IMR-90 (cell line): ENCODE measurements around the gene TGM1. TPM values are rescaled to one million over a fixed set of nuclear protein-coding genes. Genes with fewer than 3 reads are reported as not detected.

Experiments used
- ATAC-seq: fragments of 200-7000 bp; cut with Tn5 transposase; 2 replicates; pipeline ENCODE4 v1.9.1; 2020; ENCODE audit warnings: low read depth, mild to moderate bottlenecking, moderate library complexity
- BruUV-seq: library from RNA; stranded (reverse); fragments of 400-500 nt; replicated peaks from 2 replicates; lab custom pipeline; 2021; lab: Mats Ljungman, UMichigan
- CTCF ChIA-PET: fragments of 300-600 bp; formaldehyde crosslinking; extraction: SDS; loops from one replicate; lab custom pipeline; 2021; ENCODE audit warnings: antibody characterized with exemption; lab: Yijun Ruan, JAX
- POLR2A ChIA-PET: fragments of 300-600 bp; sonication (Branson Sonifier 250); formaldehyde crosslinking; loops from one replicate; lab custom pipeline; 2022; ENCODE audit warnings: antibody characterized with exemption; ENCODE audit not compliant: unreplicated experiment; lab: Charles Lee
- DNase-seq: peaks from one replicate; pipeline ENCODE4 v3.0.0; 2013
- H2AFZ ChIP-seq: replicated peaks from 2 replicates; pipeline ENCODE3; 2013; ENCODE audit warnings: low read length, mild to moderate bottlenecking; ENCODE audit not compliant: poor library complexity
- H2AK5ac ChIP-seq: 2 replicates; pipeline ENCODE4 v1.6.1; 2013; ENCODE audit warnings: low read depth, low read length, inconsistent platforms
- H2AK9ac ChIP-seq: replicated peaks from 2 replicates; pipeline ENCODE3; 2013; ENCODE audit warnings: mild to moderate bottlenecking, low read depth, low read length, moderate library complexity; ENCODE audit not compliant: poor library complexity
- H2BK120ac ChIP-seq: 2 replicates; pipeline ENCODE4 v1.6.1; 2013; ENCODE audit warnings: low read depth, low read length, inconsistent platforms
- H2BK15ac ChIP-seq: 3 replicates; pipeline ENCODE4 v1.6.1; 2013; ENCODE audit warnings: low read depth, low read length, inconsistent platforms
- H2BK20ac ChIP-seq: 2 replicates; pipeline ENCODE4 v1.6.1; 2013; ENCODE audit warnings: low read depth, mild to moderate bottlenecking, inconsistent platforms, low read length, moderate library complexity
- H2BK5ac ChIP-seq: 2 replicates; pipeline ENCODE4 v1.6.1; 2013; ENCODE audit warnings: mild to moderate bottlenecking, low read depth, low read length, inconsistent platforms; ENCODE audit not compliant: poor library complexity, severe bottlenecking
- H3K14ac ChIP-seq: replicated peaks from 2 replicates; pipeline ENCODE4 v1.6.1; 2013; ENCODE audit warnings: low read depth, low read length, inconsistent platforms
- H3K18ac ChIP-seq: 2 replicates; pipeline ENCODE4 v1.6.1; 2013; ENCODE audit warnings: low read depth, low read length, control low read depth
- H3K23ac ChIP-seq: 2 replicates; pipeline ENCODE4 v1.6.1; 2013; ENCODE audit warnings: low read depth, low read length, inconsistent platforms
- H3K27ac ChIP-seq: 2 replicates; pipeline ENCODE4 v1.5.1; 2013; ENCODE audit warnings: mild to moderate bottlenecking, control low read depth, low read length; ENCODE audit not compliant: insufficient read depth
- H3K27me3 ChIP-seq: 2 replicates; pipeline ENCODE4 v1.6.1; 2013; ENCODE audit warnings: low read length; ENCODE audit not compliant: control insufficient read depth, insufficient read depth
- H3K36me3 ChIP-seq: 2 replicates; pipeline ENCODE4 v1.6.1; 2013; ENCODE audit warnings: low read length, mixed read lengths; ENCODE audit not compliant: control insufficient read depth, insufficient read depth
- H3K4ac ChIP-seq: 2 replicates; pipeline ENCODE4 v1.6.1; 2013; ENCODE audit warnings: low read depth, low read length, inconsistent platforms
- H3K4me1 ChIP-seq: 2 replicates; pipeline ENCODE4 v1.6.1; 2013; ENCODE audit warnings: low read length, mixed read lengths; ENCODE audit not compliant: control insufficient read depth, insufficient read depth
- H3K4me2 ChIP-seq: 2 replicates; pipeline ENCODE4 v1.6.1; 2013; ENCODE audit warnings: low read depth, mild to moderate bottlenecking, control low read depth, low read length, moderate library complexity
- H3K4me3 ChIP-seq: 2 replicates; pipeline ENCODE4 v1.5.1; 2013; ENCODE audit warnings: low read depth, mild to moderate bottlenecking, control low read depth, low read length, moderate library complexity; ENCODE audit not compliant: insufficient read depth
- H3K56ac ChIP-seq: 2 replicates; pipeline ENCODE4 v1.6.1; 2013; ENCODE audit warnings: low read length, inconsistent platforms; ENCODE audit not compliant: insufficient read depth; ENCODE audit errors: extremely low read depth
- H3K79me1 ChIP-seq, 2 experiments: 2 replicates each; pipeline ENCODE4 v1.6.1; 2013; ENCODE audit warnings: low read length in 2 of 2, inconsistent platforms in 1 of 2, low read depth in 1 of 2
- H3K9ac ChIP-seq: 2 replicates; pipeline ENCODE4 v1.6.1; 2013; ENCODE audit warnings: low read depth, low read length, control low read depth
- H3K9me1 ChIP-seq: 2 replicates; pipeline ENCODE4 v1.6.1; 2013; ENCODE audit warnings: low read length, inconsistent platforms; ENCODE audit not compliant: insufficient read depth
- H3K9me3 ChIP-seq: 2 replicates; pipeline ENCODE4 v1.6.1; 2013; ENCODE audit warnings: low read length; ENCODE audit not compliant: control insufficient read depth, insufficient read depth
- H4K20me1 ChIP-seq: 2 replicates; pipeline ENCODE4 v1.6.1; 2013; ENCODE audit warnings: low read length, inconsistent platforms; ENCODE audit not compliant: insufficient read depth
- H4K5ac ChIP-seq: 2 replicates; pipeline ENCODE4 v1.6.1; 2013; ENCODE audit warnings: mild to moderate bottlenecking, low read depth, low read length, control low read depth
- H4K8ac ChIP-seq, 2 experiments: 2 replicates each; pipeline ENCODE4 v1.6.1; 2013; ENCODE audit warnings: low read depth in 2 of 2, low read length in 2 of 2, control low read depth in 1 of 2, inconsistent platforms in 1 of 2
- H4K91ac ChIP-seq: 2 replicates; pipeline ENCODE4 v1.6.1; 2013; ENCODE audit warnings: low read depth, low read length, inconsistent platforms; ENCODE audit not compliant: insufficient read depth
- BHLHE40 ChIP-seq: fragments of 150-350 bp; IDR thresholded peaks from 2 replicates; pipeline ENCODE4 v1.6.1; 2016; ENCODE audit warnings: mild to moderate bottlenecking, low read depth, low read length
- CHD1 ChIP-seq: IDR thresholded peaks from 2 replicates; pipeline ENCODE4 v1.6.1; 2012; ENCODE audit warnings: low read depth, low read length, improper control_type of control experiment
- CTCF ChIP-seq: conservative IDR thresholded peaks from 2 replicates; pipeline ENCODE4 v1.5.1; 2012; ENCODE audit warnings: mild to moderate bottlenecking, low read depth, low read length, improper control_type of control experiment
- ELK1 ChIP-seq: fragments of 150-350 bp; IDR thresholded peaks from 2 replicates; pipeline ENCODE4 v1.6.1; 2016; ENCODE audit warnings: low read depth, mild to moderate bottlenecking, low read length, moderate library complexity, borderline replicate concordance
- MAFK ChIP-seq: IDR thresholded peaks from 2 replicates; pipeline ENCODE4 v1.6.1; 2012; ENCODE audit warnings: low read depth, low read length, improper control_type of control experiment
- MXI1 ChIP-seq: IDR thresholded peaks from 2 replicates; pipeline ENCODE4 v1.6.1; 2012; ENCODE audit warnings: low read depth, mild to moderate bottlenecking, low read length, moderate library complexity, borderline replicate concordance
- NFE2L2 ChIP-seq: fragments of 150-350 bp; IDR thresholded peaks from 2 replicates; pipeline ENCODE4 v1.6.1; 2016; ENCODE audit warnings: low read depth, mild to moderate bottlenecking, low read length
- POLR2A ChIP-seq: IDR thresholded peaks from 2 replicates; pipeline ENCODE4 v1.6.1; 2012; ENCODE audit warnings: mild to moderate bottlenecking, low read depth, low read length
- RCOR1 ChIP-seq: IDR thresholded peaks from 2 replicates; pipeline ENCODE4 v1.6.1; 2012; ENCODE audit warnings: mild to moderate bottlenecking, low read length, improper control_type of control experiment; ENCODE audit not compliant: insufficient replicate concordance
- RFX5 ChIP-seq: IDR thresholded peaks from 2 replicates; pipeline ENCODE4 v1.8.0; 2012; ENCODE audit warnings: low read depth, mild to moderate bottlenecking, low read length, moderate library complexity
- SMC3 ChIP-seq: fragments of 150-350 bp; IDR thresholded peaks from 2 replicates; pipeline ENCODE4 v1.6.1; 2016; ENCODE audit warnings: low read depth, mild to moderate bottlenecking, antibody characterized with exemption, low read length, moderate library complexity
- USF2 ChIP-seq: fragments of 150-350 bp; IDR thresholded peaks from 2 replicates; pipeline ENCODE4 v1.6.1; 2017; ENCODE audit warnings: mild to moderate bottlenecking, antibody characterized with exemption, low read length, low read depth
- WGBS, 2 experiments: methylation state at CpG; one replicate each; pipeline versions ENCODE4 v1.1.5 to v1.1.7; 2013; ENCODE audit warnings: missing lambda C conversion rate in 2 of 2; ENCODE audit not compliant: insufficient read length in 1 of 2; ENCODE audit errors: extremely low coverage in 2 of 2; 5-methylcytosine and 5-hydroxymethylcytosine counted together
- dilution Hi-C: fragments of 300-500 bp; cut with HindIII; formaldehyde crosslinking; loops from one replicate; pipeline ENCODE4 v1.14.3; 2018; ENCODE audit warnings: low sequenced_read_pairs; ENCODE audit not compliant: unreplicated experiment
- in situ Hi-C: fragments of 300-500 bp; cut with MboI; formaldehyde crosslinking; loops from 3 replicates; pipeline ENCODE4 v1.14.3; 2019; ENCODE audit warnings: low sequenced_read_pairs, inconsistent platforms, mixed read lengths
- intact Hi-C: fragments of 100-400 bp; cut with micrococcal nuclease; formaldehyde crosslinking; loops from 2 replicates; pipeline ENCODE4 v1.10.0; 2022
- polyA plus RNA-seq, 3 experiments: library from polyadenylated mRNA; depleted of rRNA; stranded (reverse); fragments of >200 nt; gene quantifications; 2 replicates each; pipeline ENCODE4 v1.2.3, GENCODE V29; 2012; ENCODE audit warnings: low replicate concordance in 1 of 3
- total RNA-seq: library from RNA; depleted of rRNA; stranded (reverse); fragments of >200 nt; gene quantifications from 2 replicates; pipeline ENCODE4 v1.2.3, GENCODE V29; 2012

TGM1 gene
- total and polyA plus RNA-seq, 2 of the 4 experiments (the other 2 are of a cell fraction) = 0.72 to 3.3 TPM

GRCh38 chr14:24249230-24250021 is 13.6 kb downstream of the TGM1 start (continued):
- no peak for TF ChIP-seq NFE2L2

GRCh38 chr14:24247422-24247821 is 15.6 kb downstream of the TGM1 start:
- intact Hi-C loops (no loop called here), in situ Hi-C loops (no loop called here), dilution Hi-C loops (no loop called here)
- H4K20me1 ChIP-seq = no peaks in the 10 kb centered on the region; the same call in 1 of the 2 replicates
- DNase-seq (no peak), ATAC-seq (no peak)
- H3K4ac ChIP-seq = no peak overlapping the region
- no peak overlapping the region for H2BK120ac ChIP-seq
- no peaks in the 10 kb centered on the region for H3K9me3 ChIP-seq
- no peak overlapping the region for H2BK20ac ChIP-seq
- H3K18ac ChIP-seq = no peak overlapping the region
- H3K23ac ChIP-seq = no peak overlapping the region
- ChIA-PET CTCF (interaction anchor here (1.0 kb wide), 1 partner anchor 49 kb away, joined by 3 read pairs; no protein-coding TSS in a partner anchor), POLR2A (no interaction called here)
- H2AK5ac ChIP-seq = no peak overlapping the region
- WGBS, 2 experiments = 69% methylated on average over 2 of the region's 7 CpGs; no CpG with 5 or more reads in 1 of the 2 experiments
- no peak overlapping the region for H4K5ac ChIP-seq
- no TSS peak for BruUV-seq
- no peak overlapping the region for H2AFZ ChIP-seq
- H3K79me1 ChIP-seq = peaks cover 0 to 4% of the 10 kb centered on the region in 2 experiments; a peak in 2 of 4 replicates
- no peak overlapping the region for H2BK5ac ChIP-seq
- no peak overlapping the region for H3K9ac ChIP-seq
- no peak overlapping the region for H2AK9ac ChIP-seq
- no peaks in the 10 kb centered on the region for H3K36me3 ChIP-seq
- H3K9me1 ChIP-seq = peaks cover 20% of the 10 kb centered on the region
- no peak overlapping the region for H3K4me2 ChIP-seq
- H3K4me3 ChIP-seq = no peak overlapping the region
- no peak overlapping the region for H4K8ac ChIP-seq
- H4K91ac ChIP-seq = no peak overlapping the region
- no peak overlapping the region for H3K56ac ChIP-seq
- no peak overlapping the region for H2BK15ac ChIP-seq
- H3K27me3 ChIP-seq = no peaks in the 10 kb centered on the region
- H3K14ac ChIP-seq = no peak overlapping the region
- no peak overlapping the region for H3K27ac ChIP-seq
- peaks cover 16% of the 10 kb centered on the region for H3K4me1 ChIP-seq
- TF ChIP-seq CHD1 (no peak), CTCF (no peak), SMC3 (no peak), ELK1 (no peak), MAFK (no peak), BHLHE40 (no peak), USF2 (no peak), RCOR1 (no peak), MXI1 (no peak), NFE2L2 (no peak), POLR2A (no peak), RFX5 (no peak)
